Measurements from ENCODE around the gene SORCS2.

SORCS2 gene

GRCh38 chr4:7414736-7415510 lies 222.6 kb downstream of the SORCS2 start:
- DNase-seq (no peak), ATAC-seq (no peak)
- Mint-ChIP-seq H3K27ac (no peak overlapping the region), H3K27me3 (peaks cover 30% of the 10 kb centered on the region), H3K9me3 (peaks cover 11 to 19% of the 10 kb centered on the region in 2 donors), H3K4me1 (no peaks in the 10 kb centered on the region), H3K4me3 (no peak overlapping the region)

- no peak for DNase-seq
- H3K9me3 Mint-ChIP-seq, result peaks cover 11 to 18% of the 10 kb centered on the region in 2 donors
- ATAC-seq, result no peak
- no peak overlapping the region for H3K4me3 Mint-ChIP-seq
- H3K4me1 Mint-ChIP-seq, result no peaks in the 10 kb centered on the region
- H3K27me3 Mint-ChIP-seq, result peaks cover 30% of the 10 kb centered on the region
- H3K27ac Mint-ChIP-seq, result peak overlapping the region in 1 of 2 donors; percentile 65
These were observed 223.8 kb downstream of the SORCS2 start for GRCh38 chr4:7415927-7416686.

GRCh38 chr4:7416745-7417432 lies 224.6 kb downstream of the SORCS2 start:
- Mint-ChIP-seq H3K9me3 (peaks cover 6 to 18% of the 10 kb centered on the region in 2 donors), H3K4me3 (no peak overlapping the region), H3K27me3 (peaks cover 25% of the 10 kb centered on the region), H3K4me1 (no peaks in the 10 kb centered on the region), H3K27ac (no peak overlapping the region)
- no peak for DNase-seq
- ATAC-seq, result no peak

GRCh38 chr4:7417639-7418038 lies 225.3 kb downstream of the SORCS2 start:
- ATAC-seq (no peak), DNase-seq (no peak)
- Mint-ChIP-seq H3K9me3 (peaks cover 6 to 18% of the 10 kb centered on the region in 2 donors), H3K4me3 (no peak overlapping the region), H3K4me1 (no peaks in the 10 kb centered on the region), H3K27me3 (peaks cover 19% of the 10 kb centered on the region), H3K27ac (no peak overlapping the region)

GRCh38 chr4:7418131-7418943 lies 226.0 kb downstream of the SORCS2 start:
- Mint-ChIP-seq H3K4me3 (no peak overlapping the region), H3K9me3 (peaks cover 6 to 18% of the 10 kb centered on the region in 2 donors), H3K4me1 (no peaks in the 10 kb centered on the region), H3K27ac (no peak overlapping the region), H3K27me3 (peaks cover 19% of the 10 kb centered on the region)
- no peak for DNase-seq
- no peak for ATAC-seq

GRCh38 chr4:7419961-7420660 lies 227.8 kb downstream of the SORCS2 start:
- ATAC-seq (no peak), DNase-seq (no peak)
- Mint-ChIP-seq H3K27me3 (peaks cover 5% of the 10 kb centered on the region), H3K4me3 (no peak overlapping the region), H3K27ac (no peak overlapping the region), H3K9me3 (peaks cover 6 to 18% of the 10 kb centered on the region in 2 donors), H3K4me1 (no peaks in the 10 kb centered on the region)

GRCh38 chr4:7420661-7421040 lies 228.3 kb downstream of the SORCS2 start:
- Mint-ChIP-seq H3K4me1 (no peaks in the 10 kb centered on the region), H3K9me3 (peaks cover 6 to 18% of the 10 kb centered on the region in 2 donors), H3K4me3 (no peak overlapping the region), H3K27ac (no peak overlapping the region), H3K27me3 (peaks cover 5% of the 10 kb centered on the region)
- ATAC-seq, result no peak
- DNase-seq, result no peak

- DNase-seq (peak in 1 of 2 donors; percentile 2), ATAC-seq (no peak)
- peaks cover 6 to 15% of the 10 kb centered on the region in 2 donors for H3K9me3 Mint-ChIP-seq
- peaks cover 4% of the 10 kb centered on the region for H3K27me3 Mint-ChIP-seq
- H3K4me3 Mint-ChIP-seq, result no peak overlapping the region
- H3K27ac Mint-ChIP-seq, result peak overlapping the region in 1 of 2 donors; percentile 31
- no peaks in the 10 kb centered on the region for H3K4me1 Mint-ChIP-seq
These were observed 229.2 kb downstream of the SORCS2 start for GRCh38 chr4:7421356-7422150.

GRCh38 chr4:7422151-7422897 lies 230.0 kb downstream of the SORCS2 start:
- Mint-ChIP-seq H3K27me3 (no peaks in the 10 kb centered on the region), H3K4me3 (no peak overlapping the region), H3K9me3 (peaks cover 6 to 11% of the 10 kb centered on the region in 2 donors), H3K4me1 (no peaks in the 10 kb centered on the region), H3K27ac (peak overlapping the region in 1 of 2 donors; percentile 31)
- ATAC-seq, result peak; percentile 16
- DNase-seq, result peak in 1 of 2 donors; percentile 2

GRCh38 chr4:7422898-7423180 lies 230.5 kb downstream of the SORCS2 start:
- Mint-ChIP-seq H3K27ac (peak overlapping the region in 1 of 2 donors; percentile 11), H3K4me1 (no peaks in the 10 kb centered on the region), H3K9me3 (peaks cover 6 to 11% of the 10 kb centered on the region in 2 donors), H3K4me3 (no peak overlapping the region), H3K27me3 (no peaks in the 10 kb centered on the region)
- no peak for ATAC-seq
- no peak for DNase-seq

GRCh38 chr4:7423391-7423790 lies 231.1 kb downstream of the SORCS2 start:
- DNase-seq, result no peak
- no peaks in the 10 kb centered on the region for H3K27me3 Mint-ChIP-seq
- no peak overlapping the region for H3K4me3 Mint-ChIP-seq
- H3K9me3 Mint-ChIP-seq, result peaks cover under 1 to 5% of the 10 kb centered on the region in 2 donors
- no peak overlapping the region for H3K27ac Mint-ChIP-seq
- ATAC-seq, result no peak
- no peaks in the 10 kb centered on the region for H3K4me1 Mint-ChIP-seq

GRCh38 chr4:7423801-7424552 lies 231.6 kb downstream of the SORCS2 start:
- Mint-ChIP-seq H3K4me1 (no peaks in the 10 kb centered on the region), H3K27ac (no peak overlapping the region), H3K4me3 (no peak overlapping the region), H3K27me3 (no peaks in the 10 kb centered on the region), H3K9me3 (no peaks in the 10 kb centered on the region)
- no peak for DNase-seq
- ATAC-seq, result no peak

GRCh38 chr4:7424553-7425111 lies 232.3 kb downstream of the SORCS2 start:
- no peak for DNase-seq
- Mint-ChIP-seq H3K27ac (no peak overlapping the region), H3K9me3 (no peaks in the 10 kb centered on the region), H3K4me3 (no peak overlapping the region), H3K4me1 (no peaks in the 10 kb centered on the region), H3K27me3 (no peaks in the 10 kb centered on the region)
- ATAC-seq, result no peak

Data from stimulated activated naive CD8-positive, alpha-beta T cell treated with anti-CD3 and anti-CD28 coated beads, Interleukin-15, amount 100 ng/mL, for 72 hours (primary cell).